Natural killer cell (primary cell): ENCODE data around the gene TANC1. TPM values are rescaled to one million over a fixed set of nuclear protein-coding genes. Genes with fewer than 3 reads are reported as not detected.

ENCODE experiments used
- ATAC-seq, 3 donors: fragments of 150-1000 bp in 2 of 3; fragments of 200-7000 bp in 1 of 3; cut with Tn5 transposase; 1 replicate in 1 of 3; 2 replicates in 2 of 3; pipeline ENCODE4 v1.10.0; 2021; ENCODE audit warnings: mild to moderate bottlenecking in 2 of 3, moderate library complexity in 2 of 3
- DNase-seq, 2 donors: peaks; one replicate each; pipeline versions ENCODE4 v3.0.0 to v3.0.0-alpha.2; 2013 to 2021; ENCODE audit warnings: mixed read lengths in 1 of 2
- H3K27ac ChIP-seq: one replicate; pipeline ENCODE4 v1.5.1; 2013; ENCODE audit warnings: mild to moderate bottlenecking, low read length
- H3K27me3 ChIP-seq: one replicate; pipeline ENCODE4 v1.6.1; 2013; ENCODE audit warnings: low read length; ENCODE audit not compliant: control insufficient read depth, insufficient read depth
- H3K36me3 ChIP-seq: one replicate; pipeline ENCODE4 v1.6.1; 2013; ENCODE audit warnings: low read length; ENCODE audit not compliant: control insufficient read depth, insufficient read depth
- H3K4me1 ChIP-seq: one replicate; pipeline ENCODE4 v1.6.1; 2013; ENCODE audit warnings: low read length; ENCODE audit not compliant: control insufficient read depth, insufficient read depth
- H3K4me3 ChIP-seq: one replicate; pipeline ENCODE4 v1.5.1; 2013; ENCODE audit warnings: low read length
- H3K9me3 ChIP-seq: one replicate; pipeline ENCODE4 v1.6.1; 2013; ENCODE audit warnings: low read length; ENCODE audit not compliant: control insufficient read depth, insufficient read depth
- H3K27ac Mint-ChIP-seq, 2 donors: one replicate each; pipeline ENCODE4 v1.8.0; 2022; ENCODE audit warnings: mild to moderate bottlenecking in 2 of 2, mixed read lengths in 2 of 2, moderate library complexity in 1 of 2
- H3K27me3 Mint-ChIP-seq, 2 donors: one replicate each; pipeline ENCODE4 v1.8.0; 2022; ENCODE audit warnings: low read depth in 2 of 2, mixed read lengths in 2 of 2
- H3K36me3 Mint-ChIP-seq: one replicate; pipeline ENCODE4 v1.8.0; 2022; ENCODE audit warnings: mixed read lengths
- H3K4me1 Mint-ChIP-seq, 2 donors: one replicate each; pipeline ENCODE4 v1.8.0; 2022; ENCODE audit warnings: mixed read lengths in 2 of 2
- H3K4me3 Mint-ChIP-seq: one replicate; pipeline ENCODE4 v1.8.0; 2022; ENCODE audit warnings: mild to moderate bottlenecking, moderate library complexity, mixed read lengths
- H3K9me3 Mint-ChIP-seq, 2 donors: one replicate each; pipeline ENCODE4 v1.8.0; 2022; ENCODE audit warnings: mixed read lengths in 2 of 2
- CTCF ChIP-seq: fragments of 200-600 bp; IDR thresholded peaks from one replicate; pipeline ENCODE4 v1.8.0; 2022; ENCODE audit warnings: antibody characterized with exemption
- whole genome bisulfite sequencing: methylation state at CpG from one replicate; pipeline ENCODE4 v1.1.7; 2013; ENCODE audit warnings: missing lambda C conversion rate; ENCODE audit not compliant: insufficient coverage; 5-methylcytosine and 5-hydroxymethylcytosine counted together
- intact Hi-C: fragments of 100-400 bp; cut with micrococcal nuclease; formaldehyde crosslinking; loops from one replicate; pipeline ENCODE4 v1.14.2; 2022
- total RNA-seq, 4 donors: library from RNA; stranded (reverse); fragments of 120-200 nt in 1 of 4; gene quantifications; one replicate each; pipeline versions ENCODE4 v1.2.3 to v1.2.4, GENCODE V29; 2013 to 2022

Gene TANC1
- total RNA-seq, 3 donors from 2014 or later (not counting 1 experiment from before 2014, with no cell fraction given): 0.82 to 4.2 (median 1.1) TPM

DNA sequence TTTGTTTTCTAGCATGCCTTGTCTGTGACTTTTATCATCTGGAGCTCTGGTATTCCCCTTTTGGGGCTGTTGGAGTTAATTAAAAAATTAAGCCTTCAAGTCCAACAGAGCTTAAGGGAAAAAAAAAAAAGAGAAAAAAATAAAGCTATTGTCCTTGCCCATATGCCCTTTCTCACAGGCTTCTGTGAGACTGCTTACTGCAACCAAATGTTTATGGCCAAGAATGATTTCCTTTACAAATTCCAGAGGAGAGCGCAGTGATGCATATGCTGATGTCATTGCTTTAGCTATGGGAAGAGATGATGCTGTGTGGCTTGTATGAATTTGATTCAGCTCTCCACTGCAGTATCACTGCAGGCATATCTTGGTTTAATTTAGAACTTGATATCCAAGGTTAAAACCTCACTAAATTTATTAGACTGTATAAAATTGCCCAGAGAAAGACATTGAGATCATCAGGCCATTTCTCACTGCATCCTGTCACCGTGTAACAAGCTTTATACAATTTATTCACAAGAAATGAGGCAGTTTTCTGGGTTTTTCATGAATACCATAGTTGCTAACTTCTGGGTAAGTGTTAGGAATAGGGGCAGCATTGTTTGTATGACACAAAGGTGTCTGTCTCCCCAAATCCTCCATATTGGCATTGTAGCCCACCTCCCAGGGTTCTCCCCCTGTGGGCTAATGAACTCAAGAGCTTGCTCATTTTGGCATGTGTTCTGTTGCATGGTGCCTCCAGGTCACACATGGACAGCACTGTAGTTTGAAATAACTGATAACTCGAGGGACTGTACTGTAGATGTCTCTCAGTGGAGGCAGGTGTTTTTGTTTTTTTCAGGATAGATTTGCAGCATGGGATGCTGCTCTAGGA is 85.0 kb downstream of the TANC1 start:
- TF ChIP-seq CTCF: no peak
- H3K36me3 Mint-ChIP-seq: no peaks in the 10 kb centered on the region
- intact Hi-C loops: no loop called here

GRCh38 chr2:159054032-159054334 is 85.5 kb downstream of the TANC1 start:
- Histone ChIP-seq H3K27ac (no peak overlapping the region), H3K4me1 (no peaks in the 10 kb centered on the region), H3K36me3 (no peaks in the 10 kb centered on the region), H3K4me3 (no peak overlapping the region), H3K27me3 (no peaks in the 10 kb centered on the region), H3K9me3 (no peaks in the 10 kb centered on the region)
- no peak overlapping the region for H3K27ac Mint-ChIP-seq
- peaks cover 0 to 2% of the 10 kb centered on the region in 2 donors for H3K27me3 Mint-ChIP-seq
- H3K36me3 Mint-ChIP-seq: no peaks in the 10 kb centered on the region
- H3K4me3 Mint-ChIP-seq: no peak overlapping the region
- H3K9me3 Mint-ChIP-seq: no peaks in the 10 kb centered on the region
- no peak for ATAC-seq
- no peak for DNase-seq
- 87% methylated on average over 3 of the region's 3 CpGs for WGBS
- intact Hi-C loops: no loop called here
- no peak for TF ChIP-seq CTCF
- H3K4me1 Mint-ChIP-seq: no peaks in the 10 kb centered on the region

More for the DNA sequence above, 85.0 kb downstream of the TANC1 start:
- H3K4me3 ChIP-seq: no peak overlapping the region
- peaks cover 0 to 2% of the 10 kb centered on the region in 2 donors for H3K27me3 Mint-ChIP-seq
- no peak overlapping the region for H3K27ac ChIP-seq
- no peak overlapping the region for H3K27ac Mint-ChIP-seq
- 83% methylated on average over 3 of the region's 3 CpGs for WGBS
- no peaks in the 10 kb centered on the region for H3K27me3 ChIP-seq
- H3K4me1 ChIP-seq: no peaks in the 10 kb centered on the region
- no peak overlapping the region for H3K4me3 Mint-ChIP-seq
- H3K9me3 Mint-ChIP-seq: no peaks in the 10 kb centered on the region
- H3K9me3 ChIP-seq: no peaks in the 10 kb centered on the region
- H3K36me3 ChIP-seq: no peaks in the 10 kb centered on the region
- DNase-seq (no peak), ATAC-seq (no peak)
- H3K4me1 Mint-ChIP-seq: no peaks in the 10 kb centered on the region

- no peak for ATAC-seq
- H3K36me3 Mint-ChIP-seq: no peaks in the 10 kb centered on the region
- peaks cover 0 to 9% of the 10 kb centered on the region in 2 donors for H3K27me3 Mint-ChIP-seq
- H3K27me3 ChIP-seq: no peaks in the 10 kb centered on the region
- no peak overlapping the region for H3K4me3 Mint-ChIP-seq
- intact Hi-C loops: no loop called here
- no peak overlapping the region for H3K4me3 ChIP-seq
- WGBS: 88% methylated on average over 3 of the region's 4 CpGs
- H3K36me3 ChIP-seq: no peaks in the 10 kb centered on the region
- no peaks in the 10 kb centered on the region for H3K9me3 ChIP-seq
- H3K9me3 Mint-ChIP-seq: no peaks in the 10 kb centered on the region
- H3K4me1 Mint-ChIP-seq: no peaks in the 10 kb centered on the region
- H3K27ac Mint-ChIP-seq: no peak overlapping the region
- no peak overlapping the region for H3K27ac ChIP-seq
- no peaks in the 10 kb centered on the region for H3K4me1 ChIP-seq
- TF ChIP-seq CTCF: no peak
- no peak for DNase-seq
Measured at GRCh38 chr2:159054985-159055384, 86.5 kb downstream of the TANC1 start.

- 91% methylated on average over 3 of the region's 3 CpGs for WGBS
- TF ChIP-seq CTCF: no peak
- intact Hi-C loops: no loop called here
- Mint-ChIP-seq H3K9me3 (no peaks in the 10 kb centered on the region), H3K36me3 (no peaks in the 10 kb centered on the region), H3K4me3 (no peak overlapping the region), H3K4me1 (no peaks in the 10 kb centered on the region), H3K27ac (no peak overlapping the region), H3K27me3 (peaks cover 0 to 8% of the 10 kb centered on the region in 2 donors)
- Histone ChIP-seq H3K4me3 (no peak overlapping the region), H3K4me1 (no peaks in the 10 kb centered on the region), H3K27me3 (no peaks in the 10 kb centered on the region), H3K9me3 (no peaks in the 10 kb centered on the region), H3K36me3 (no peaks in the 10 kb centered on the region), H3K27ac (no peak overlapping the region)
- ATAC-seq (no peak), DNase-seq (no peak)
Measured at GRCh38 chr2:159060518-159060917, 92.1 kb downstream of the TANC1 start.
